NAMALWA (cell line): ENCODE data around the gene CHRNA1.

Experiments
- DNase-seq: peaks from one replicate; pipeline ENCODE4 v3.0.0-alpha.2; 2015; ENCODE audit warnings: low spot score

CHRNA1 gene

GRCh38 chr2:174781996-174782395 is 17.7 kb upstream of the CHRNA1 start:
- DNase-seq: no peak

DNA sequence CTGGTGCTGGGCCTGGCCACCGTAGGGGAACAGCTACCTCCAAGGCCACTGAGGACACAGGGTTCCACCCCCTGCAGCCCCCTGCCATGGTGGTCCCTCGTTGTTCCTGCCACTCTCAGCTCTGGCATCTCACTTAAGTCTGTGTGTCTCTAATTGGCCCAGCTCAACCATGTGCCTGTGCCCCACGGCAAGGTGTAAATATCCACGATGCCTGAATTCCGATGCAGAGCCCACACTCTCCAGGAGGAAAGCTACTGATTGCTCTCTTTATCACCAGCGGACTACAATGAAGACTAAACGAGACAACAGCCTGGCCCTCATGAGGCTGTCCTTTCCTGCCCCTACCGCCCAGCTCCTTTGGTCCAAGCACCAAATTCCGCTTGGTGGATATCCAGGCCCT is 17.0 kb upstream of the CHRNA1 start:
- DNase-seq: no peak

DNA sequence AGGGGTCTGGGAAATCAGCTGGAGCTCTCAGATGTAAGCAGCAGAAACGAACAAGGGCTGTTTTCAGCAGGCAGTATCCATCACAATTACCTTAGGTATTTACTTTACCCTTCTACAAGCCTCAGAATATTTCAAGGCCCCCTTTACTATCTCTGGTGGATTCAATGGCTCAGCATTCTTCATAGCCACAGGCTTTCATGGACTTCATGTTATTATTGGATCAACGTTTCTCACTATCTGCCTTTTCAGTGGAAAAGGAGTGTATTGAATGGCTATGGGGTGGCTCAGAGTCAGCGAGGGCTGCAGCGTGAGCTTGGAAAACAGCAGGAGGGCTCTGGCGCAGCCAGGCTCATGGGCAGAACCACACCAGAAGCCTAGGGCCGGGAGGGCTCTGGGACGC is 16.6 kb upstream of the CHRNA1 start:
- no peak for DNase-seq

DNA sequence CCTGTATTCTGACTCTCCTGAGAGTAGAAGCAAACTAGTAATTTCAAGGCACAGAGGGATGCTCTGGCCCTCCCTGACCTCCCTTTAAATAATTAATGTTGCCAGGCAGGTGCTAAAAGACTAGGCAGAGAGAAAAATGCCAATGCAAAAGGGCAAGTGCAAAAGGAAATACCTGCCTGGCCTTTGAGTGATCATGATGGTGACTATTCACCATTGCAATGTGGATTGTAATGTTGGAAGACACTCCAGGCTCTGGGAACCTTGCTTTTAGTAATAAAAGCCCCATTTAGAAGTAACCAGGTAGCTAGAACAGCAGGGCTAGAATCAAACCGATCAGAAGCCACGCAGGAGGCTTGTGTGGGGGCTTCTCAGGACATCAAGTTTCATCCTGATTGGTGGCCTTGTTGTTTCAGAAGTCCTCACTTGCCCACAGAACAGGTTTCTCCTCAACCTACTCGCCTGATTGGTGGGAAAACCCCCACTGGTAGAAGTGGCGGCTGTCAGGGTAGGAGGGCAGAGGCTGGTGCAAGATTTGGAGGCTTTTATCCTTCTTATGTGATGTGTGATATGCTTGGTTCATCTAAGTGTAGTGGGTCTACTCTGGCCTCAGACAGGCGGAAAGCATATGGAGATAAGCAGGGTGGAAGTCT is 16.0 kb upstream of the CHRNA1 start:
- no peak for DNase-seq

DNA sequence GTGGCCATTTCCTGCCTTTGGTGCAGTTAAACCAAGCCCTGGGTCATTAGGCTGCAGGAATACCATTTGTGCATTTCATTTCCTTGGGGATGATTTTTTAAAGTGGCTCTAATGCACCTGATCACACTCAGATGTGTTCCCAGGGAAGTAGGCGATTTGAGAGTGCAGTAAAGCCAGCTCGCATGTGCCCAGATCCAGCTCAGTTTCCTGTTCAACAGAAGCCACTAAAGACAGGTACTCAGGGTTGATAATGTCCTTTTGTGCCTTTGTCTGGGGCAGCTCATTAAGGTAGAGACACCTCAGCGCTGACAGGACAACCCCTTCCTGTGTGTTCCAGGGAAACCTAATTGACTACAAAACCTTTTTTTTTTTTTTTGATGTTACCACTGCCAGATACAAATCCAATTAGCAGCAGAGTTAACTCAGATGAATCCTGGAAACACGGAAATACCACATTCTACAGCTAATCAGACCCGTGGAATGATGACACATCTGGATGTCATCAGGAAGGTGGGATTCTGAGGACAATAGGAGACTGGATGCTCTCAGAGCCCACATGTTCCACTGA is 15.2 kb upstream of the CHRNA1 start:
- no peak for DNase-seq

DNA sequence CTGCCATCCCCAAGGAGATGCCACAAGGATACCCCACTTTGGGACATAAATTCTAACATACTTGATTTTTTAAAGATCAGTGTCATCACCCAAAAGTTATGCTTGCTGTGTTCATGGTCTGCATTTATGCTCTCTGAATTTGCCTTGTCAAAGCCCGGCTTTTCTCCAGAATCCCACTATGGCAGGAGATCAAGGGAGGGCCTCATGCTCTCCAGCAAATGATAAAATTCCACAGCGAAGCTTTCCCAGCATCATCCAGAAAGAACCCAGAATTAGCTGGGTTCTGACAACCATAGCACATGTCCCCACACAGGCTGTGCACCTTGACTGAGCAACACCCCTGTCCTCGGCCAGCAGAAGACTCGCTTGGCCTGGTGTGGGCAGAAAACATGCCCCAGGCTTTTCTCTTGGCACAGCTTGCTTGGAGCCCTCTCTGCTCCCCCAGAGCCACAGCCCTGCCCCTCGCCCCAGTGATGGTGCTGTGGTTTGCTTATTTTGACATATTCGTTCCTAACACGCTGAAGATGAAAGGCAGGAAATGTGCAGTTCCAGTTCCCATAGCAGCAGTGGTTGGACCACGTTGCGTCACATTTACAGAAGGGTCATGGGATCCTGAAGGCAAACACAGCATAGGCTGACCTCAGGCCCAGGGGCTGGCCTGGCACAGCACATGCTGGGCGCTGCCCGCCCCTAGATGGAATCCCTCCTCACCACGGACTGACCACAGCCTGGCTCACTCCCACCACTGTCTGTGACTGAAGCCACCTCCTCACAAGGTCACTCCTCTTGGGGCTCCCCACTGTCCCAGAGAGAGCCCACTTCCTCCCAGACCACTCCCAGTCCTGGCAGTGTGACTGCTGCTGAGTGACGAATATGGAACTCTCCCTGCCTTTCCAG is 14.1 kb upstream of the CHRNA1 start:
- DNase-seq: no peak

DNA sequence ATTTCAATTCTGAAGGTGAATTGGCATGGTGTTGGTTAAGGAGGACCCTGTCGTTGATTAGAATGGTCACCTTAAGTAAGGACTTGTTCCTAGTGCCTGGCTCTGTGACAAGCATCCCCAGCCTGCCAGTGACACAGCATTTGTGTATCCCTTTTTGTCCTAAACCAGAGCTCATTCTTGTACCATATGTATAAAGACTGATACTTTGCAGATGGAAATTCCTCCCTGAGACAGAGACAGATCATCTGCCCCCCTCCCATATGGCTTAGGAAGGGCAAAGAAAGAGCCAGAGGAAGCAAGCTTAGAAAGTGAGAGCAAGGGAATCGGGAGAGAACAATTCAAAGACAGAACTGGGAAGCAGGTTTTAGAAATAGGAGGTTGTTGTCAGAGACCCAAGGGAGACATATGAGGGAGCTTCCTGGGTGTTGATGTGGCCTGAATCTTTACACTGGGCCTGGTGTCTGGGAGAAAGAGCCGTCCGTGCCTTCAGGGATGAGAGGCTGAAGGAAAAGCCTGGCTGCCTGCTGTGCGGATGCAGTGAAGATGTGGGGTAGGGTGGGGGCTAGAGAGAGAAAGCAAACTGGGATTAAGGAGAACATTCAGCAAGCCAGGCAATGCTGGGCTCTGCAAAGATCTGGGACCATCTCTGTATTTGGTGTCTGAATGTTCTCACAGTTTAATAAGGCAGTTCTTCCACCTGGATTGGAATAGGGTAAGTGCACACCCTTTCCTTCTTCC is 13.2 kb upstream of the CHRNA1 start:
- DNase-seq: no peak

GRCh38 chr2:174776675-174777074 is 12.4 kb upstream of the CHRNA1 start:
- DNase-seq: no peak

DNA sequence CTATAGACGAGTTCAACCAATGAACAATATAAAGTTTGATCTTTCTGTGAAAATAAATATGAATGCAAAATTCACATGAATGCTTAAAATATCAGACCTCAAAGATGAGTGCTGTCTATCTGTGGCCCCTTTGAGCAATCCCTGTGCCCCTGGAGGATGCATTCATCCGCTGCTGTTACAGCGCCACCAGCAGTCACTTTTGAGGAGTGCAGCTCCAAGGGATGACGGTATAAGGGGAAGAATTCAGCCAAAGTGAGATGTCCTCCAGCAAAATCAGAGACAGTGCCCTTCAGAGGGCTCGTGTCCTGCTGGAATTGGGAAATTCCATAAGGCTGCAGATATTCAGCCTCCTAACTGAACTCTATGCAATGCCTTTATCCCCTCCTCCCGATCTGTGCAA is 12.0 kb upstream of the CHRNA1 start:
- DNase-seq: peak; percentile 18

GRCh38 chr2:174775571-174775980 is 11.3 kb upstream of the CHRNA1 start:
- DNase-seq: no peak

DNA sequence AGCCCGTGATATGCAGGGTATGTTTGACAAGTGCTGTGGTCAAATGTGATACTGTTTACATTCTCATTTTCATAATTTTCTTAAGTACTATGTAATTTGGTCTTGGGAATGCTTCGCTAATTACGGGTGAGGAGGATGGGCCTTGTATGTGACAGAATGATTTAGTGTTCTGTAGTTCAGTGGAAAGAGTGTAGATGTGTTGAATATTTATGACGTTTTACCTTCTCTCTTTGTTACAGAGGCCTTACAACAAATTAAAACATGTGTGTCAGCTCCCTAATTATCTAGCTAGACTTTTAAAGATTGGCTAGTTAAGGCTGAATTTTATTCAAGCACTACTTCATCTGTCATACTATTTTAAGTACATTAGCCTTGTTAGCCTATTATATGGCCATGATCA is 10.6 kb upstream of the CHRNA1 start:
- DNase-seq: no peak

DNA sequence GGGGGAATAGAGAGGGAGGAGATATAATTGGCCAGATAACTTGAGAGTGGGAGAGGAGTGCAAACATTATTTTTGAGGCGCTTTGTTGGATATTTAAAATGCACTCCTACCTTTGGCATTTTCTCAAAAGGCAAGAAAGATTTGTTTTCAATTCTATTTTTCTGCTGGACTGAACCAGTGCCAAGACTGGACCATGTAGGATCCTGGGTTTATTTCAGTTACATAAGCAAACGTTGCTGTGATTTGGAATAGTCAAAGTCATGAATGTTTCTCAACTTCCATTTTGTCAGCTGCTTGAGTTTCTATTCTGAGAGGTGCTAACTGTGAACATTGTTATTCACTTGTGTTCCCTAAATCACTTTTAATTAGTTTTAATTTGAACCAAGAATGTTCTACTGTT is 8.9 kb upstream of the CHRNA1 start:
- no peak for DNase-seq

DNA sequence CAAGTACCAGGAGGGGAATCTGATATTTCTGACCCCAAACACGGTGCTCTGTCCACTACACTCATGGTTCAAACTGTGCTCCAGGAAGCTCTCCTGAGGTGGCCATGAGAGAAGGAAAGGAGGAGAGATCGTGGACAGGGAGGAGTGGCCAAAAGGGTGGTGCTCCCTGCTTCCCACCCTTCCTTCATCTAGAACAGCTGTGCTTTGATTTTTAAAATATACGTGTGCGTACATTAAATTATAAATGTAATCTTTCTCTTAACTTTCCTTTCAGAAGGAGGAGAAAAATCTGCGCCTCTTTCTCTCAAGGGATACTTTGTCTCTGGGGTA is 8.2 kb upstream of the CHRNA1 start:
- DNase-seq: no peak

DNA sequence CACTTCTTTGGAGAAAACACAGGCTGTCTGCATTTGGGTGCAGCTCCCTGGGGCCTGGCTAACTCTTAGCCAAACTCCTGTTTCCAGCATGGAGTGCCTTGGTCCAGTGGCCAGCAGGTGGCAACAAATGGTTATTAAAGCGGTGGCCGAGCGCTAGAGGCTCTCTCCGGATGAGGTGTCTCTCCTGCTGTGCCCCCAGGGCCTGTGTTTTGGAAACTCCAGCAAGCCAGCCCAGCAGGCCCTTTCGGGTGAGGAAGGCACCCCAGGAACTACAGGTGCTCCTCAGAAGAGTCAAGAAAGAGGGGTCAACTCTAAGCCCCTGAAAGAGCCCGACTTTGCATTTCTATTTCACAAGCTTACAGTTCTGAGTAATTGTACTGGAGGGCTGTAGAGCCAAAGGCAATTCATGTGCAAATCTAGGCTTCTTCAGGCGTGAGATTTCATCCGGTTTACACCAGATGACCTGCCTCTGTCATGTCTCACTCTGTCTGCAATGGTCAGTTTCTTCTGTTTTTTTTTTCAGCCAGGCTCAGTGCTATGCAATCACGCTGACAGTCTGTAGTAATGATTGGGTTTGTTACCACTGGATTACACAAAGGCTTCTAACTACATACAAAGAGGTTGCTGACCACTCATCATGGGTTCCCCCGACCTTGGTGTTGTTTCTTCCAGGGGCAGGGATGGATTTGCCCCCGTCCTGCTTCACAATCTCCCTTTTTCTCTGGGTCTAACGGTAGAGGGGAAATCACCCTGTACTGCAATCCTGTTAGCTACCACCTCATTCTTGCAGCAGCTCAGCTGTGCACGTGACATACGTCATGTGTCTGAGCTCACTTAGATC is 7.6 kb upstream of the CHRNA1 start:
- DNase-seq: peak; percentile 38

DNA sequence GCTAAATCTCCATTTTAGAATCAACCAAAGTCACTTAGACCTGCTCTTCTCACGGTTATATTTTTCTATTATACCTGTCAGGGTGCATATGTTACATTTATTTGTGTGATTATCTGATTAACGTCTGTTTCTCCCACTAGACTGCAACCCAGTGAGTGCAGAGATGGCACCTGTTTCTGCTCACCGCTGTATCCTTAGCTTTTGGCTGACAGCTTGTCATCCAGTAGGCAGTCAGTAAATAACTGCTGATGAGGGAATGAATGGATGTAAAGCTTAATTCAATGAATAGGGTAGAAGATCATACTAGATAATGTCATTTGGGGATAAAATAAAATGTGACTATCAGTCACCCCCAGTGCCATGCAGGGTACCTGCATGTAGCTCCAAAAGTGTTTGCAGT is 6.9 kb upstream of the CHRNA1 start:
- DNase-seq: no peak

- no peak for DNase-seq
Measured at GRCh38 chr2:174768557-174768956, 4.3 kb upstream of the CHRNA1 start.

DNA sequence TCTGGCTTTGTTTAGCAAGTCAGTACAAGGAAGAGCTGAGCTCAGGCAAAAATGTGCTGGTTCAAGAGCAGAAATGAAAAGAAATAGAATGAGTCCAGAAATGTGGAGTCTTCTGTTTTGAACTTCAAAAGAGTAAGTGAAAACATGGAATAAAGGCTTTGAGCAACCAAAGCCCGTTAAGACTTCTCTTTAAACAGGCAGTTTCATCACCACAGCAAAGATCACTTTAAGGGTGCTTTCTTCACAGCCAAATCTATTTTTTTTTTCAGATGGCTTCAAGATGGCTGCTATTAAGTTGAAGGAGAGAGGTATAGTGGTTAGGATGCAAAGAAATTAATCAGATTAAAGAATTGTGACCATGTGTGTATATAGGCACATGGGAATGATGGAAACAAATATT is 2.0 kb upstream of the CHRNA1 start:
- no peak for DNase-seq

DNA sequence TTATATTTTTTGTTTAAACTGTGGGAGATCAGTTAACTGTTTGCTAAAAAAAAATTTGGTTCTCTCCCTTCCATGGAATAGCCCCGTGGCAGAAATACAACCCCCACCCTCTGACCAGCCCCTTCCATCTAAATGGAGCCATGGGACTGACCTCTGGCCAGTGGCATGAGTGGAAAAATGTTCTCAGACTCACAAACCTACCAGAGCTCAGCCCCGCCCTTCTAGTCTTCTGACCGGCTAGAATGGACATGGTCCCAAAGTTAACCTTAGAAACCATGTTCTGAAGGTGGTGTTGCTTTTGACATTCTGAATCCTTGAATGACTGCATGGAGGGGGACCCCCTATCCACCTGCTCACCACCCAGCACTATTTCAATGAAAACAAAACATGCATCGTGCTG is 1.3 kb upstream of the CHRNA1 start:
- no peak for DNase-seq

DNA sequence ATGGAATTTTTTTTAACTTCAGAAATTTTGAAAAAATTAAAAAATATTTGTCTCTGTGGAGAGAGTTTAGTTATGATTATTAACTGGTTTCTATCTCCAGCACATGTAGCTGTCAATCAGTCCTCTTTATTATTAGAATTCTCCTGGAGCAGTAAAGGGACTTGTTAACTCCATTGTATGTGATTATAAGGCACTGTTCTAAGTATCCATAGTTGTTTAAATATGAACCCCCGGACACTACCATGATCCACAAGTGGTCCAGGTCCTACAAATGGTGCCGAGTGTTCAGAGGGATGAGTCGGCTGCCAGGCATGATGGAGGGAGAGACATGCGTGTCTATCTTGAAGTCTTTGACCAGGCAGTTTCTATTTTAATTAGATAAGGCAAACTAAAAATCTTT is 492 bp downstream of the CHRNA1 start:
- DNase-seq: no peak

- no peak for DNase-seq
Measured at GRCh38 chr2:174762464-174762863, 1.8 kb downstream of the CHRNA1 start.

- DNase-seq: no peak
Measured at GRCh38 chr2:174761837-174762236, 2.4 kb downstream of the CHRNA1 start.
